Calu3 (cell line): ENCODE data around the gene SNTG2. TPM values are rescaled to one million over a fixed set of nuclear protein-coding genes. Genes with fewer than 3 reads are reported as not detected.

ENCODE experiments used
- BruUV-seq: library from RNA; stranded (reverse); fragments of 400-500 nt; replicated peaks from 2 replicates; lab custom pipeline; 2021; lab: Mats Ljungman, UMichigan
- CTCF ChIA-PET: fragments of 300-600 bp; sonication (Branson Sonifier 250); formaldehyde crosslinking; loops from one replicate; lab custom pipeline; 2022; ENCODE audit warnings: antibody characterized with exemption; lab: Charles Lee
- DNase-seq: peaks from one replicate; pipeline ENCODE4 v3.0.0; 2022
- H3K27ac Mint-ChIP-seq: one replicate; pipeline ENCODE4 v1.8.0; 2022; ENCODE audit warnings: mixed read lengths; ENCODE audit not compliant: unreplicated experiment
- H3K27me3 Mint-ChIP-seq: one replicate; pipeline ENCODE4 v1.8.0; 2022; ENCODE audit warnings: mixed read lengths; ENCODE audit not compliant: unreplicated experiment
- H3K36me3 Mint-ChIP-seq: one replicate; pipeline ENCODE4 v1.8.0; 2022; ENCODE audit warnings: mild to moderate bottlenecking, moderate library complexity, mixed read lengths; ENCODE audit not compliant: insufficient read depth, unreplicated experiment
- H3K4me1 Mint-ChIP-seq: one replicate; pipeline ENCODE4 v1.8.0; 2022; ENCODE audit warnings: mild to moderate bottlenecking, low read depth, mixed read lengths; ENCODE audit not compliant: unreplicated experiment
- H3K4me3 Mint-ChIP-seq: one replicate; pipeline ENCODE4 v1.8.0; 2022; ENCODE audit warnings: mild to moderate bottlenecking, low read depth, moderate library complexity, mixed read lengths; ENCODE audit not compliant: unreplicated experiment
- H3K9me3 Mint-ChIP-seq: one replicate; pipeline ENCODE4 v1.8.0; 2022; ENCODE audit warnings: low read depth, mixed read lengths; ENCODE audit not compliant: unreplicated experiment
- CTCF ChIP-seq: fragments of 200-600 bp; IDR thresholded peaks from one replicate; pipeline ENCODE4 v1.8.0; 2022; ENCODE audit warnings: antibody characterized with exemption; ENCODE audit not compliant: unreplicated experiment
- intact Hi-C: fragments of 100-400 bp; cut with micrococcal nuclease; formaldehyde crosslinking; loops from one replicate; pipeline ENCODE4 v1.10.0; 2022; ENCODE audit not compliant: unreplicated experiment
- total RNA-seq: library from RNA; stranded (reverse); gene quantifications from 2 replicates; pipeline ENCODE4 v1.2.3, GENCODE V29; 2022

The SNTG2 gene
- total RNA-seq, 1 experiment from 2014 or later = not detected

- H3K4me3 Mint-ChIP-seq = no peak overlapping the region
- no peak for TF ChIP-seq CTCF
- BruUV-seq = no TSS peak
- CTCF ChIA-PET = interaction anchor here (0.7 kb wide), 1 partner anchor 1870 kb away, joined by 9 read pairs; no protein-coding TSS in a partner anchor
- no peaks in the 10 kb centered on the region for H3K36me3 Mint-ChIP-seq
- H3K9me3 Mint-ChIP-seq = peaks cover 20% of the 10 kb centered on the region
- intact Hi-C loops = no loop called here
- no peak overlapping the region for H3K27ac Mint-ChIP-seq
- peaks cover 10% of the 10 kb centered on the region for H3K27me3 Mint-ChIP-seq
- H3K4me1 Mint-ChIP-seq = no peaks in the 10 kb centered on the region
- no peak for DNase-seq
Measured at GRCh38 chr2:926896-927295, 23.8 kb upstream of the SNTG2 start.

- peaks cover 19% of the 10 kb centered on the region for H3K9me3 Mint-ChIP-seq
- H3K27me3 Mint-ChIP-seq = peaks cover 10% of the 10 kb centered on the region
- no peak for DNase-seq
- no peak for TF ChIP-seq CTCF
- no TSS peak for BruUV-seq
- no peaks in the 10 kb centered on the region for H3K36me3 Mint-ChIP-seq
- intact Hi-C loops = no loop called here
- CTCF ChIA-PET = no interaction called here
- no peak overlapping the region for H3K4me3 Mint-ChIP-seq
- no peaks in the 10 kb centered on the region for H3K4me1 Mint-ChIP-seq
- H3K27ac Mint-ChIP-seq = no peak overlapping the region
Measured at GRCh38 chr2:929011-929735, 21.5 kb upstream of the SNTG2 start.

- Mint-ChIP-seq H3K4me1 (no peaks in the 10 kb centered on the region), H3K36me3 (no peaks in the 10 kb centered on the region), H3K9me3 (peaks cover 12% of the 10 kb centered on the region), H3K27me3 (peaks cover 7% of the 10 kb centered on the region), H3K4me3 (no peak overlapping the region), H3K27ac (no peak overlapping the region)
- intact Hi-C loops = no loop called here
- no peak for TF ChIP-seq CTCF
- CTCF ChIA-PET = no interaction called here
- no peak for DNase-seq
- no TSS peak for BruUV-seq
Measured at GRCh38 chr2:929925-930324, 20.7 kb upstream of the SNTG2 start.

GRCh38 chr2:930935-931334 lies 19.7 kb upstream of the SNTG2 start:
- no peak overlapping the region for H3K4me3 Mint-ChIP-seq
- no peak for TF ChIP-seq CTCF
- DNase-seq = no peak

More at GRCh38 chr2:930935-931334, 19.7 kb upstream of the SNTG2 start:
- CTCF ChIA-PET = interaction anchor here (0.5 kb wide), 1 partner anchor 97 kb away, joined by 7 read pairs; no protein-coding TSS in a partner anchor
- intact Hi-C loops = no loop called here
- no peaks in the 10 kb centered on the region for H3K4me1 Mint-ChIP-seq
- H3K27me3 Mint-ChIP-seq = no peaks in the 10 kb centered on the region
- no peak overlapping the region for H3K27ac Mint-ChIP-seq
- H3K36me3 Mint-ChIP-seq = no peaks in the 10 kb centered on the region
- no TSS peak for BruUV-seq
- peaks cover 6% of the 10 kb centered on the region for H3K9me3 Mint-ChIP-seq
